Body of pancreas (tissue), 4 donors: ENCODE data around the gene CACNA1G.

Experiments
- POLR2A ChIP-seq, 3 donors: fragments of 450-650 bp; IDR thresholded peaks; one replicate each; pipeline ENCODE4 v1.6.1; 2016; ENCODE audit warnings: antibody characterized with exemption in 3 of 3, mild to moderate bottlenecking in 2 of 3
- TF ChIP-seq, protein P1 (sequence below), 7 experiments: fragments of 450-650 bp in 4 of 7; fragments of 200-600 bp in 3 of 7; sonication (generic) in 3 of 7; IDR thresholded peaks; one replicate each; pipeline ENCODE4 v1.5.1; 2016 to 2019; ENCODE audit warnings: antibody characterized with exemption in 7 of 7

DNA sequence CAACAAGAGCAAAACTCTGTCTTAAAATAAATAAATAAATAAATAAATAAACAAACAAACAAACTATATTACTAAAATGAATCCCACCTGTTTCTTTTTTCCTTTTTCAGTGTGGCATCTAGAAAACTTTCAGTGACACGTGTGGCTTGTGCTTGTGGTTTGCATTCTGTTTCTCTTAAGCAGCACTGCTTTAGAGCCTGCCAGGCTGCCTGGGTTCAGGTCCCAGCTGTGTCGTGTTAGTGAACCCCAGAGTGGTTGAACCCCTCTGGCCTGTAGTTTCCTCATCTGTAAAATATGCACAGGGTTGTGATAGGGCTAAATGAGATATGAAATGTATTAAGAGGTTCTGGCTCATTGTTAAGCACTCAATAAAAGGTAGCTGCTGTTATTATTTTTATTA lies 40.0 kb upstream of the CACNA1G start:
- TF ChIP-seq, protein P1, sequence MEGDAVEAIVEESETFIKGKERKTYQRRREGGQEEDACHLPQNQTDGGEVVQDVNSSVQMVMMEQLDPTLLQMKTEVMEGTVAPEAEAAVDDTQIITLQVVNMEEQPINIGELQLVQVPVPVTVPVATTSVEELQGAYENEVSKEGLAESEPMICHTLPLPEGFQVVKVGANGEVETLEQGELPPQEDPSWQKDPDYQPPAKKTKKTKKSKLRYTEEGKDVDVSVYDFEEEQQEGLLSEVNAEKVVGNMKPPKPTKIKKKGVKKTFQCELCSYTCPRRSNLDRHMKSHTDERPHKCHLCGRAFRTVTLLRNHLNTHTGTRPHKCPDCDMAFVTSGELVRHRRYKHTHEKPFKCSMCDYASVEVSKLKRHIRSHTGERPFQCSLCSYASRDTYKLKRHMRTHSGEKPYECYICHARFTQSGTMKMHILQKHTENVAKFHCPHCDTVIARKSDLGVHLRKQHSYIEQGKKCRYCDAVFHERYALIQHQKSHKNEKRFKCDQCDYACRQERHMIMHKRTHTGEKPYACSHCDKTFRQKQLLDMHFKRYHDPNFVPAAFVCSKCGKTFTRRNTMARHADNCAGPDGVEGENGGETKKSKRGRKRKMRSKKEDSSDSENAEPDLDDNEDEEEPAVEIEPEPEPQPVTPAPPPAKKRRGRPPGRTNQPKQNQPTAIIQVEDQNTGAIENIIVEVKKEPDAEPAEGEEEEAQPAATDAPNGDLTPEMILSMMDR (IDR thresholded peaks at IDR 0.05), result no peak
- no peak for TF ChIP-seq POLR2A (IDR thresholded peaks at IDR 0.05)
